Large intestine (tissue), 3 donors: Measurements from ENCODE around the gene KLK14. TPM values are rescaled to one million over a fixed set of nuclear protein-coding genes. Genes with fewer than 3 reads are reported as not detected.

ENCODE experiments used
- DNase-seq, 2 donors: peaks; one replicate each; pipeline versions ENCODE4 v3.0.0 to v3.0.0-alpha.2; 2013
- H3K27ac ChIP-seq: one replicate; pipeline ENCODE4 v1.5.1; 2013; ENCODE audit warnings: low read length
- H3K27me3 ChIP-seq: 2 replicates; pipeline ENCODE4 v1.6.1; 2013; ENCODE audit warnings: low read length; ENCODE audit not compliant: control insufficient read depth, insufficient read depth
- H3K36me3 ChIP-seq: 2 replicates; pipeline ENCODE4 v1.6.1; 2013; ENCODE audit warnings: low read length; ENCODE audit not compliant: control insufficient read depth, insufficient read depth
- H3K4me1 ChIP-seq: one replicate; pipeline ENCODE4 v1.6.1; 2013; ENCODE audit warnings: low read length; ENCODE audit not compliant: control insufficient read depth, insufficient read depth
- H3K4me3 ChIP-seq: one replicate; pipeline ENCODE4 v1.5.1; 2013; ENCODE audit warnings: low read length
- H3K9me3 ChIP-seq: one replicate; pipeline ENCODE4 v1.6.1; 2013; ENCODE audit warnings: mild to moderate bottlenecking, low read depth, low read length, moderate library complexity; ENCODE audit not compliant: control insufficient read depth
- WGBS: methylation state at CpG from one replicate; pipeline ENCODE4 v1.1.5; 2013; ENCODE audit warnings: low lambda C conversion rate; ENCODE audit not compliant: insufficient coverage; 5-methylcytosine and 5-hydroxymethylcytosine counted together
- polyA plus RNA-seq: library from polyadenylated mRNA; unstranded; fragments of 120-200 nt; gene quantifications from one replicate; pipeline ENCODE4 v1.2.1, GENCODE V29; 2013

KLK14 gene
- polyA plus RNA-seq, 1 donor: 0.12 TPM

GRCh38 chr19:51108805-51109146 lies 26.1 kb upstream of the KLK14 start:
- peak overlapping the region; percentile 73 for H3K4me3 ChIP-seq
- H3K9me3 ChIP-seq: no peaks in the 10 kb centered on the region
- no peaks in the 10 kb centered on the region for H3K27me3 ChIP-seq
- H3K36me3 ChIP-seq: peaks cover under 1% of the 10 kb centered on the region
- WGBS: no CpG with 5 or more reads among the region's 15 CpGs
- no peak overlapping the region for H3K27ac ChIP-seq
- no peak for DNase-seq
- H3K4me1 ChIP-seq: peaks cover 8% of the 10 kb centered on the region

DNA sequence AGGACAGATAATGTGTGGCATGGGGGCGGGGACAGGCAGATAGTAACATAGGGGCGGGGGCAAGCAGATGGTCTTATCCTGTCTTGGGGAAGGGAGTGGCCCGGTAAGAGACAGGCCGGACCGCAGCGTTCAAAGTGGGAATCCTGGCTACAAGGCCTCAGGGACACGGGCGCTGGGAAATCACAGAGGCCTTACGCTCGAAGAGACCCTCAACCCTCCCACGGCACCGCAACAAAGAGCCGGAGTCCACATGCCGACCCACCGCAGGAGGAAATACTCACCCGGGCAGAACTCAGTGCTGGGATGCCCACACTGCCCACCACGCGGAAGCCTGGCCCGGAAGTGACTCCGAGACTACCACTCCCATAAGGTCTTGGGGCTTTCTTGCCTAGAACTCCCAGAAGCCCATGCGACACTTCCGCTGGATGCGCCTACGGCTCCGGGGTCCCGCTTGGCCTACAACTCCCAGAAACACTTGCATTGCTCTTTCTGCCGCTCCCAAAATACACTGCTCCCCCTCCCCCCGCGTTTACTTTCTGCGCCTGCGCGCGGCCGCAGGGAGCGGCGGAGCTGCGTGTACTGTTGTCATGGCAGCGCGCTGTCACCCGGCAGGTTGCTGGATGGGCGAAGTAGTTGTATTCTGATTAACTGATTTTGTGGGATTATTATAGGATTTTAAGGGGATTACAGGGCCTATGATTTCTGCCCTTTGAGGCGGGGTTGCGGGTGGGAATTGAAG lies 25.5 kb upstream of the KLK14 start, which contains the start of gene CTU1:
CTU1 (minus strand) TSS at position 344 of the 739 bp plus-strand sequence. CDS start 3,840 bp downstream, outside the sequence.
- WGBS: no CpG with 5 or more reads among the region's 43 CpGs
- peak; percentile 99 to 100 for DNase-seq
- H3K4me3 ChIP-seq: peak within 1 kb of the TSS; percentile 73
- H3K9me3 ChIP-seq: no peaks in the 10 kb centered on the region
- no peaks in the 10 kb centered on the region for H3K27me3 ChIP-seq
- peak within 1 kb of the TSS; percentile 13 for H3K27ac ChIP-seq
- H3K36me3 ChIP-seq: peaks cover 3% of the 10 kb centered on the region
- peaks cover 8% of the 10 kb centered on the region for H3K4me1 ChIP-seq

DNA sequence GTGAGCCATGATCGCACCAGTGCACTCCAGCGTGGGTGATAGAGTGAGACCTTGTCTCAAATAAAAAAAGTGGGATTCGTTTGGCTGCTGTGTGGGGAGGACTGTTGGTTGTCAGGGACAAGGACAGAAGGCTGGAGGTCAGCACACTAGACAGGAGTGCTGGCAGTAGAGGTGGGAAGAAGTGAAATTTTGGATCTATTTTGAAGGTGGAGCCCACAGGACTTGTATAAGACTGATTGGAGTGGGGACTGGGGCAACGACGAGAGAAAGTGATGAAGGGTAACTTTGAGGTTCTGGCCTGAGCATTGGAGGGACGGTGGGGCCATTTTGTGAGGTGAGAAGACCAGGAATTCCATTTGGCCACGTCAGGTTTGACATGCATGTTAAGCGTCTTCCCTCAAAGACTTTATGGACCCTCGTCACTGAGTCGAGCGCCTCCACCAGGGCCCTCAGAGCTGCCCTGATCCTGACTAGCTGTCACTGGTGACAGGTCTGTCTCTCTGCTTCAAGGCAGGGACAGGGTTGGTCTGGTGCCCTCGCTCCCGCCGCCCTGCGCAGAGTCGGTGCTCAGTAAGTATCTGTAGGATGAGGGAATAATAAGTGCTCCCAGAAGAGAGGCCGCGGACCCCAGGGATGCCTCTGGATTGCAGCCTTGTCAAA lies 24.8 kb upstream of the KLK14 start:
- no peak for DNase-seq
- no peaks in the 10 kb centered on the region for H3K9me3 ChIP-seq
- H3K27ac ChIP-seq: peak overlapping the region; percentile 13
- 30% methylated on average over 2 of the region's 18 CpGs for WGBS
- peak overlapping the region; percentile 73 for H3K4me3 ChIP-seq
- H3K27me3 ChIP-seq: no peaks in the 10 kb centered on the region
- peaks cover 8% of the 10 kb centered on the region for H3K4me1 ChIP-seq
- H3K36me3 ChIP-seq: peaks cover 6% of the 10 kb centered on the region

DNA sequence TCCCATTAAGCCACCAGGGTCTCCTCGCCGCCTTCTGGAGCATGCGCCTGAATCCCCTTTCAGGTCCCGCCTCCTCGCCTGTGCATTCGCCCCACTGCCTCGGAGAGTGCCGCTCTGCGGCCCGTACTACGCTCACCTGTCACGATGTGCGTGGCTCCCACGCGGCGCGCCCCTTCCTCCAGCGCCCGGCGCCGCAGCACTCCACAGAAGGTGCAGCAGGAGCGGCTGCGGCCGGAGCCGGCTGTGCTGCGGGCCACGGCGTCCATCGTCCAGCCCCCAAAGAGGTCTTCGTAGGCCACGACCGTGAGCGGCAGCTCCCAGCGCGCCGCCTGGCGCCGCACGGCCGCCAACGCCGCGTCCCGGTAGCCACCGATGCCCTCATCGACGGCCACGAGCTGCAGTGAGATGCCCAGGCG lies 21.2 kb upstream of the KLK14 start:
- no peak for DNase-seq
- Histone ChIP-seq H3K9me3 (no peaks in the 10 kb centered on the region), H3K27me3 (no peaks in the 10 kb centered on the region), H3K27ac (no peak overlapping the region), H3K4me1 (peaks cover 7% of the 10 kb centered on the region), H3K36me3 (peaks cover 19% of the 10 kb centered on the region), H3K4me3 (no peak overlapping the region)
- no CpG with 5 or more reads among the region's 49 CpGs for WGBS

DNA sequence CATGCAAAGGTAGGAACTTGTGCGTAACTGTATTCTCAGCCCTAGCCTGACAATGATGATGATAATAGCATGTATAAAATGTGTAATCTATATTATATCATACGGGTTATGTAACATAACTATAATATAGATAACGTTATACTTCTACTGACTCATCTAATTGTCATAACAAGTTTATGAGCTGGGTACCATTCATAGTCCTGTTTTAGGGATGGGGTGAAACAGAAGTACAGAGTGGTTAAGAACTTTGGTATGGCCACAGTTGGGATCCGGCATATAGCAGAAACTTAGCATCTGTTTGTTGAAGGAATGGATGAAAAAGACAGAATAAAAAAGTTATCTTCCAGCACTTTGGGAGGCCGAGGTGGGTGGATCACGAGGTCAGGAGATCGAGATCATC lies 20.3 kb upstream of the KLK14 start:
- H3K27me3 ChIP-seq: no peaks in the 10 kb centered on the region
- no CpG with 5 or more reads among the region's 7 CpGs for WGBS
- DNase-seq: no peak
- peaks cover 4% of the 10 kb centered on the region for H3K4me1 ChIP-seq
- H3K36me3 ChIP-seq: peaks cover 19% of the 10 kb centered on the region
- H3K9me3 ChIP-seq: no peaks in the 10 kb centered on the region
- no peak overlapping the region for H3K27ac ChIP-seq
- no peak overlapping the region for H3K4me3 ChIP-seq

DNA sequence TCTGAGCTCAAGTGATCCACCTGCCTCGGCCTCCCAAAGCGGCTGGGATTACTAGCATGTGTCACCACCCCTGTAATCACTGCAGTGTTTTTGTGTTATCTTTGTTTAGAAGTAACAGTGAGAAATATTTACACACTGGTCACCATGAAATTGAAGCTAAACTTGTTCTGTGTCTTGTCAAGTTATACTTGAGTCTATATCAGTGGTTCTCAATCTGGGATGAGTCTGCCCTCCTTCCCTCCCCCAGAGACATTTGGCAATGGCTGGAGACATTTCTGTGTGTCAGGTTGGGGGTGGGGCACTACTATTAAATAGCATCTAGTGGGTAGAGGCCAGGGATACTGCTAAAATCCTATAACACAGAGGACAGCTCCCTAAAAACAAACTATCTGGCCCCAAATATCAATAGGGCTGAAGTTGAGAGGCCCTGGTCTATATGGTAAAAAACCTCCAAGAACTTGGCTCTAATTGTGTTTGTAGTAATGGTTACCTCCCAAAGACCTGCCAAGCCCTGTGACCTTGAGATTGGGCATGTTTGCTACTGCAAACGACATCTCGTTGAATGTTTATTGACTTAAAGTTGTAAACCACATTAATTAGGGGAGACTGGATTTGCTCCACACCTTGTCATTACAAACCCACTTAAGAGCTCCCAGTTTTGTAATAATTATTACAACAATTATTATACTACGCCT lies 18.6 kb upstream of the KLK14 start:
- H3K36me3 ChIP-seq: peaks cover 19% of the 10 kb centered on the region
- no CpG with 5 or more reads among the region's 5 CpGs for WGBS
- H3K4me3 ChIP-seq: no peak overlapping the region
- H3K27ac ChIP-seq: no peak overlapping the region
- no peaks in the 10 kb centered on the region for H3K27me3 ChIP-seq
- DNase-seq: no peak
- H3K4me1 ChIP-seq: no peaks in the 10 kb centered on the region
- no peaks in the 10 kb centered on the region for H3K9me3 ChIP-seq

GRCh38 chr19:51100601-51101000 lies 17.9 kb upstream of the KLK14 start:
- Histone ChIP-seq H3K4me1 (no peaks in the 10 kb centered on the region), H3K36me3 (peaks cover 19% of the 10 kb centered on the region), H3K4me3 (no peak overlapping the region), H3K27me3 (no peaks in the 10 kb centered on the region), H3K27ac (no peak overlapping the region), H3K9me3 (no peaks in the 10 kb centered on the region)
- 100% methylated on average over 1 of the region's 3 CpGs for WGBS
- no peak for DNase-seq

DNA sequence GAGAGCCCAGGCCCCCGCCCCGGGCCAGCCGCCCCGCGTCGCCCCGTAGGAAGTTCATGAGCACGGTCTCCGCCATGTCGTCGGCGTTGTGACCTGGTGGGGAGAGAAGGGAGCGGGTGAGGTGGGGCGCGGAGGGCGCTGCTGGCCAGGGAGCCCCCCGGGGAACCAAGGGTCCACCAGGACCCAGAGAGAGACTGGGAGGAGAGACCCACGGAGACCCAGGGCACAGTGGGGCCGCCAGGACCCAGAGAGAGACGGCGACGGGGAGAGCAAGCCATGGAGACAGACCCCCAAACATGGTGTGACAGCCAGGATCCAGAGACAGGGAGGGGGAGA lies 16.3 kb upstream of the KLK14 start:
- peak overlapping the region; percentile 16 for H3K4me3 ChIP-seq

GRCh38 chr19:51098365-51099046 lies 15.8 kb upstream of the KLK14 start:
- peaks cover 16% of the 10 kb centered on the region for H3K36me3 ChIP-seq
- no peak overlapping the region for H3K4me3 ChIP-seq
- no peaks in the 10 kb centered on the region for H3K9me3 ChIP-seq
- WGBS: no CpG with 5 or more reads among the region's 78 CpGs
- H3K27me3 ChIP-seq: no peaks in the 10 kb centered on the region
- H3K4me1 ChIP-seq: no peaks in the 10 kb centered on the region
- no peak overlapping the region for H3K27ac ChIP-seq
- peak in 1 of 2 donors; percentile 20 for DNase-seq

More for the DNA sequence above, 16.3 kb upstream of the KLK14 start:
- Histone ChIP-seq H3K27me3 (no peaks in the 10 kb centered on the region), H3K4me1 (no peaks in the 10 kb centered on the region), H3K27ac (no peak overlapping the region), H3K36me3 (peaks cover 19% of the 10 kb centered on the region), H3K9me3 (no peaks in the 10 kb centered on the region)
- DNase-seq: no peak
- no CpG with 5 or more reads among the region's 22 CpGs for WGBS

DNA sequence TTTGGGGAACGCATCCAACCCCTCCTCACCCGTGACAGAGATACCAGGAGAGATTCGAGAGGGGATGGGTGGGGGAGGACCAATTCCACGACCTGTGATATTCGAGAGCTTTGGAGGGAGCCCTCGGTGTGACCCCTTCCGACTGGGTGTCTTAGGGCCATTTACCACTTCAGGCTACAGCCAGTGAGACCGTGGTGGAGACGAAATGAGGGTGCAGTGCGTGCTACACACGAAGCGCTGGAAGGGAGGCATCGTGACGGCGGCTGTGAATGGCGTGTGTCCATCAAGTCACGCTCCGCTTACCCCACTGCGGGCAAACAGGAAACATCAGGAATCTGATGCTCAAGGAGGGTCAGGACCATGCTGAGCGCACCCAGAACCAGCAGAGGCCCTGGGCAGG lies 15.1 kb upstream of the KLK14 start:
- no peak overlapping the region for H3K27ac ChIP-seq
- WGBS: no CpG with 5 or more reads among the region's 20 CpGs
- no peaks in the 10 kb centered on the region for H3K4me1 ChIP-seq
- H3K9me3 ChIP-seq: no peaks in the 10 kb centered on the region
- no peaks in the 10 kb centered on the region for H3K27me3 ChIP-seq
- no peak overlapping the region for H3K4me3 ChIP-seq
- peaks cover 15% of the 10 kb centered on the region for H3K36me3 ChIP-seq
- no peak for DNase-seq
